Aorta (tissue), 5 donors: Measurements from ENCODE around the gene TSSK2. TPM values are rescaled to one million over a fixed set of nuclear protein-coding genes. Genes with fewer than 3 reads are reported as not detected.

Experiments used
- ATAC-seq: fragments of 200-7000 bp; cut with Tn5 transposase; one replicate; pipeline ENCODE4 v1.9.1; 2022; ENCODE audit warnings: moderate library complexity; ENCODE audit not compliant: low FRiP score
- DNase-seq, 2 donors: peaks; one replicate each; pipeline ENCODE4 v3.0.0-alpha.2; 2020
- H3K27ac ChIP-seq, 2 donors: one replicate each; pipeline ENCODE4 v1.5.1; 2013; ENCODE audit warnings: low read length in 2 of 2, mild to moderate bottlenecking in 2 of 2, moderate library complexity in 2 of 2, control low read depth in 1 of 2, inconsistent platforms in 1 of 2, low read depth in 1 of 2
- H3K27me3 ChIP-seq, 2 donors: one replicate each; pipeline ENCODE4 v1.6.1; 2013; ENCODE audit warnings: control low read depth in 1 of 2, low read length in 1 of 2, mild to moderate bottlenecking in 1 of 2, moderate library complexity in 1 of 2; ENCODE audit not compliant: insufficient read depth in 2 of 2, control insufficient read depth in 1 of 2
- H3K36me3 ChIP-seq, 2 donors: one replicate each; pipeline ENCODE4 v1.6.1; 2013; ENCODE audit warnings: control low read depth in 1 of 2, low read length in 1 of 2, mild to moderate bottlenecking in 1 of 2; ENCODE audit not compliant: insufficient read depth in 2 of 2, control insufficient read depth in 1 of 2
- H3K4me1 ChIP-seq, 2 donors: one replicate each; pipeline ENCODE4 v1.6.1; 2013; ENCODE audit warnings: low read length in 2 of 2, control low read depth in 1 of 2, mild to moderate bottlenecking in 1 of 2, moderate library complexity in 1 of 2; ENCODE audit not compliant: insufficient read depth in 2 of 2, control insufficient read depth in 1 of 2
- H3K4me3 ChIP-seq, 2 donors: one replicate each; pipeline ENCODE4 v1.5.1; 2013; ENCODE audit warnings: low read length in 2 of 2, control low read depth in 1 of 2, mild to moderate bottlenecking in 1 of 2
- H3K9me3 ChIP-seq: one replicate; pipeline ENCODE4 v1.6.1; 2013; ENCODE audit warnings: mild to moderate bottlenecking, low read length; ENCODE audit not compliant: control insufficient read depth
- WGBS, 2 donors: extraction: QIAGEN DNeasy Blood & Tissue Kit; methylation state at CpG; one replicate each; pipeline ENCODE4 v1.1.7; 2013; 5-methylcytosine and 5-hydroxymethylcytosine counted together
- intact Hi-C, 2 donors: fragments of 100-400 bp; cut with DNase I; formaldehyde crosslinking; loops; one replicate each; pipeline versions ENCODE4 v1.14.2 to v1.15.0; 2022
- polyA plus RNA-seq, 2 donors: library from polyadenylated mRNA; stranded (reverse); fragments of 200-250 nt; gene quantifications; one replicate each; pipeline ENCODE4 v1.2.3, GENCODE V29; 2013
- total RNA-seq, 2 donors: library from RNA; stranded (reverse); fragmentation: NEBNext Ultra II Directional; extraction: Animal tissue kit (Norgen Biotek cat#: 25700); gene quantifications; one replicate each; pipeline ENCODE4 v1.2.1, GENCODE V29; 2021
- donor health status: healthy with polysubstance abuse.
- donor health status: Bipolar disorder and iron deficiency.
- donor health status: DM: no; HTN: no; CAD: no.
- donor health status: DM: no; HTN: no; CAD: no.
- donor health status: DM: yes; HTN: yes; CAD: no.

TSSK2 gene
- total and polyA plus RNA-seq, 4 donors: 0.08 to 0.50 TPM; not detected in 2

GRCh38 chr22:19164425-19164824 lies 33.3 kb downstream of the TSSK2 start:
- H3K27me3 ChIP-seq: no peaks in the 10 kb centered on the region
- WGBS, 2 donors: 94 to 96% methylated on average over 6 of the region's 6 CpGs
- H3K4me3 ChIP-seq: no peak overlapping the region
- intact Hi-C loops: no loop called here
- no peaks in the 10 kb centered on the region for H3K4me1 ChIP-seq
- ATAC-seq (no peak), DNase-seq (no peak)
- H3K36me3 ChIP-seq: no peaks in the 10 kb centered on the region
- H3K27ac ChIP-seq: no peak overlapping the region
- no peaks in the 10 kb centered on the region for H3K9me3 ChIP-seq

DNA sequence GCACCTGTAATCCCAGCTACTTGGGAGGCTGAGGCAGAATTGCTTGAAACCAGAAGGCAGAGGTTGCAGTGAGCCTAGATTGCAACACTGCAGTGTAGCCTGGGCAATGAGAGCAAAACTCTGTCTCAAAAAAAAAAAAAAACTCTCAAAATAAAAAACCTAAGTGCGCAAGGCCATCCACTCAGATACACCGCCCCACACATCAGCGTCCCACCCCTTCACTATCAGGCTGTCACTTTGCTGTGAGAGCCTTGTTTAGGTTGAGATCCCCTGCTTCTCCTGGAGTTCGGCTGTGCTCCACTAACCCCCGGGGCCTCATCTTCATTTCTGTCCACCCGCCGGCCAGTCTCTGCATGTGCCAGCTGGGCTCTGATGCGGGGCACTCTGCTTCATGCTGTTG lies 35.3 kb downstream of the TSSK2 start:
- DNase-seq (no peak), ATAC-seq (no peak)
- intact Hi-C loops: no loop called here
- H3K27me3 ChIP-seq: no peaks in the 10 kb centered on the region
- no peaks in the 10 kb centered on the region for H3K4me1 ChIP-seq
- no peak overlapping the region for H3K27ac ChIP-seq
- H3K9me3 ChIP-seq: no peaks in the 10 kb centered on the region
- 80% methylated on average over 8 of the region's 8 CpGs for WGBS, 2 donors
- no peaks in the 10 kb centered on the region for H3K36me3 ChIP-seq
- H3K4me3 ChIP-seq: no peak overlapping the region

- Histone ChIP-seq H3K36me3 (no peaks in the 10 kb centered on the region), H3K4me3 (no peak overlapping the region), H3K4me1 (no peaks in the 10 kb centered on the region), H3K9me3 (no peaks in the 10 kb centered on the region), H3K27me3 (no peaks in the 10 kb centered on the region), H3K27ac (no peak overlapping the region)
- 74% methylated on average over 13 of the region's 13 CpGs for WGBS, 2 donors
- DNase-seq (no peak), ATAC-seq (no peak)
- intact Hi-C loops: no loop called here
Observed at GRCh38 chr22:19167106-19167869, 36.2 kb downstream of the TSSK2 start.

- Histone ChIP-seq H3K27me3 (no peaks in the 10 kb centered on the region), H3K27ac (no peak overlapping the region), H3K4me1 (no peaks in the 10 kb centered on the region), H3K36me3 (no peaks in the 10 kb centered on the region), H3K4me3 (no peak overlapping the region), H3K9me3 (no peaks in the 10 kb centered on the region)
- intact Hi-C loops: no loop called here
- ATAC-seq (no peak), DNase-seq (no peak)
- 68 to 70% methylated on average over 16 to 17 of the region's 17 CpGs for WGBS, 2 donors
Observed at GRCh38 chr22:19168088-19168890, 37.2 kb downstream of the TSSK2 start.

GRCh38 chr22:19169002-19169946 lies 38.2 kb downstream of the TSSK2 start:
- Histone ChIP-seq H3K36me3 (no peaks in the 10 kb centered on the region), H3K9me3 (no peaks in the 10 kb centered on the region), H3K4me3 (no peak overlapping the region), H3K27me3 (no peaks in the 10 kb centered on the region), H3K27ac (no peak overlapping the region), H3K4me1 (no peaks in the 10 kb centered on the region)
- no peak for DNase-seq
- no peak for ATAC-seq
- intact Hi-C loops: no loop called here
- 7 to 8% methylated on average over 55 to 58 of the region's 58 CpGs for WGBS, 2 donors

- Histone ChIP-seq H3K27me3 (no peaks in the 10 kb centered on the region), H3K9me3 (no peaks in the 10 kb centered on the region), H3K4me3 (no peak overlapping the region), H3K4me1 (no peaks in the 10 kb centered on the region), H3K27ac (no peak overlapping the region), H3K36me3 (no peaks in the 10 kb centered on the region)
- WGBS, 2 donors: 50 to 51% methylated on average over 7 of the region's 7 CpGs
- no peak for ATAC-seq
- intact Hi-C loops: no loop called here
- DNase-seq: no peak
Observed at GRCh38 chr22:19169947-19170318, 38.8 kb downstream of the TSSK2 start.

DNA sequence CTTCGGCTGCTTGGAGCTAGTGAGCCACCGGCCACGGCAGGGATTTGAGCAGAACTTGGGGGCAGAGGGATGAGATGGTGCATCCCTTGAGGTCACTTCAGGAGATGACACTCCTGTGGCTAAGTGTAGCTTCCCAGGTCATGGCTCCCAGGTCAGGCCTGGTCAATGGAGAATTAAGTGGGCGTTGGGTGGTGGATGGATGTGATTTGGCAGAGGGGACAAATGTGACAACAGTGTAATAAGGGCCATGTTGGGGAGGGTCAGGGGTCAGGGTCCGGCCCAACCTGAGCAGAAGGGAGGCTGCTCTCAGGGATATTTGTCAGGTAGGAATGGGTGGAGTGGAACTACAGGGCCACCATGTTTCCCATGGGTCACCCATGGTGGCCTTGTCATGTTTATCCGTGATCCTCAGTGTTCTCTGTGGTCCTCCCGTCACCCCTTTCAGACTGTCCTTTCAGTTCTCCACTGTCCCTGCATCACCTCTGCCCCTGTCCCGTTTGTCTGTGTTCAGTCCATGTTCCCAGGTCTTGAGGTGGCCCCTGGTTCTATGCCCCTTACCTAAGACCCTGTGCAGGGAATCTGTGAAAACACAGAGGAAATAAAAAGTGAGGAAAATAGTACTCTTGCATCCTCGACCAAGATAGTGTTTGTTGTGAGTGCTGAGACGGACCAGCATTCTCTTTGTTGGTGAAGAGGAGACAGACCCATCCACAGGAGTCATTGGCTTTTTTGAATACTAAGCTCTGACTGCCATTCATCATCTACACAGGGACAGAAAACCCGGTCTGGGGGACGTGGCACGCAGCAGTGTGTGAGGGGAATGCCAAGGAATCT lies 41.3 kb downstream of the TSSK2 start:
- ATAC-seq (no peak), DNase-seq (no peak)
- Histone ChIP-seq H3K27ac (no peak overlapping the region), H3K36me3 (no peaks in the 10 kb centered on the region), H3K4me1 (no peaks in the 10 kb centered on the region), H3K4me3 (peak overlapping the region in 1 of 2 donors; percentile 87), H3K9me3 (no peaks in the 10 kb centered on the region), H3K27me3 (no peaks in the 10 kb centered on the region)
- WGBS, 2 donors: 36 to 41% methylated on average over 13 of the region's 13 CpGs
- intact Hi-C loops: no loop called here
